Left renal cortex interstitium (tissue), 4 donors: ENCODE results near the gene THEM5. TPM values are rescaled to one million over a fixed set of nuclear protein-coding genes. Genes with fewer than 3 reads are reported as not detected.
"Not testable (repeated sequence)": the region's sequence is repeated elsewhere in the genome, so short reads cannot be mapped to it uniquely, and the experiment has no call there.

ENCODE experiments used
- DNase-seq, 4 donors: peaks; one replicate each; pipeline ENCODE4 v3.0.0-alpha.2; 2013; ENCODE audit warnings: low read depth in 4 of 4, low spot score in 2 of 4, missing footprints in 1 of 4
- polyA plus RNA-seq, 4 donors: library from polyadenylated mRNA; unstranded; fragments of 120-200 nt; gene quantifications; one replicate each; pipeline ENCODE4 v1.2.1, GENCODE V29; 2013; ENCODE audit not compliant: insufficient read length in 4 of 4

The THEM5 gene, protein sequence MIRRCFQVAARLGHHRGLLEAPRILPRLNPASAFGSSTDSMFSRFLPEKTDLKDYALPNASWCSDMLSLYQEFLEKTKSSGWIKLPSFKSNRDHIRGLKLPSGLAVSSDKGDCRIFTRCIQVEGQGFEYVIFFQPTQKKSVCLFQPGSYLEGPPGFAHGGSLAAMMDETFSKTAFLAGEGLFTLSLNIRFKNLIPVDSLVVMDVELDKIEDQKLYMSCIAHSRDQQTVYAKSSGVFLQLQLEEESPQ
- polyA plus RNA-seq: under 1 TPM; 0.41 to 0.82 (median 0.82) TPM

DNA sequence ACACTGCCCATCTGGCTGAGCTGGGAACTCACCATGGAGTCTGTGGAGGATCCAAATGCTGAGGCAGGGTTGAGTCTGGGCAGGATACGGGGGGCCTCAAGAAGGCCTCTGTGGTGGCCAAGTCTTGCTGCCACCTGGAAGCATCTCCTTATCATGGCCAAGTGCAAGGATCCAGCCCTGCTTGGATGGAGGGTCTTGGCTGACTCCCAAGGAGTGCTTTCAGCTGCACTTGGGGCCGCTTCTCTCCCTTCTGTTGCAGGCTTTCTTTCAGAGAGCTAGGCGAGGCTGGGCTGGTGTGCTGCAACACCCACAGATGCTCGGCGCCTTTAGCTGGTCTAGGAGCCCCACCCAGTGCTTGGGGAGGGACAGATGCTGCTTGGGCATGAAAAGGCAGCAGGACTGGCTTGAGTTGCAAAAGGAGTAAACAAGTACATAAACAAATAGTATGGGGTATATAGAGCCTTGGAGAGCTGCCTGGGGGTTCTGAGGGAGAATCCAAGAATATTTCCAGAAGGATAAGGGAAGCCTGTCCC, at the start of gene THEM5:
THEM5 (minus strand) TSS at position 302 of the 533 bp plus-strand sequence; CDS start at position 155, 147 bp downstream.
- no peak for DNase-seq

DNA sequence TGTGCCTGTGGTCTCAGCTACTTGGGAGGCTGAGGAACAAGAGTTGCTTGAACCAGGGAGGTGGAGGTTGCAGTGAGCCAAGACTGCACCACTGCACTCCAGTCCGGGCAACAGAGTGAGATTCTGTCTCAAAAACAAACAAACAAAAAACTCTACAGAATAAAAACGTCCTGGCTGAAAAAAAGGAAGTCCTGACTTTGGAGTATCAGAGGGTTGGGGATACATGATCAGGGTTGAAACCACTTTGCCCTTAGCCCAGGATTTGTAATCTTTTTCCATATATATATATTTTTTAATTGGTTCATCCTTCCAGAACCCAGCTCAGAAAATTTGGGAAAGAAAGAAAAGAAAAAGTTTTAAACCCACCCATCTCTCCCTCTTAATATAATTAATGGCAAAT, 49.3 kb upstream of the THEM5 start:
- DNase-seq: no peak

DNA sequence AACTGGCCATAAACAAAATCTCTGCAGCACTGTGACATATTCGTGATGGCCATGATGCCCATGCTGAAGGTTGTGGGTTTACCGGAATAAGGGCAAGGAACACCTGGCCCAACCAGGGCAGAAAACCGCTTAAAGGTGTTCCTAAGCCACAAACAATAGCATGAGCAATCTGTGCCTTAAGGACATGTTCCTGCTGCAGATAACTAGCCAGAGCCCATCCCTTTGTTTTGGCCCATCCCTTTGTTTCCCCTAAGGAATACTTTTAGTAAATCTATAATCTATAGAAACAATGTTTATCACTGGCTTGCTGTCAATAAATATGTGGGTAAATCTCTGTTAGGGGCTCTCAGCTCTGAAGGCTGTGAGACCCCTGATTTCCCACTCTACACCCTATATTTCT, 47.3 kb upstream of the THEM5 start:
- DNase-seq: not testable (repeated sequence)

DNA sequence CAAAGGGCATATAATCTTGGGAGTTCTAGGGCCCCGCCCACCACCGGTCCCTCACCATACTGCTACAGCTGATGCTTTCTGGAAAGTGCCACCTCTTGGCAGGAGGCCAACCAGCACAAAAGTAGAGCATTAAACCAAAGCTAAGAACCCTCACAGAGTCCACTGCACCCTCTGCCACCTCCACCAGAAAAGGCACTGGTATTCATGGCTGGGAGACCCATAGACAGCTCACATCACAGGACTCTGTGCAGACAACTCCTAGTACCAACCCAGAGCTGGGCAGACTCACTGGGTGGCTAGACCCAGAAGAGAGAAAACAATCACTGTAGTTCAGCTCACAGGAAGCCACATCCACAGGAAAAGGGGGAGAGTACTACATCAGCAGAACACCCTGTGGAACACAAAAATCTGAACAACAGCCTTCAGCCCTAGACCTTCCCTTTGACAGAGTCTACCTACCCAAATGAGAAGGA, 45.0 kb upstream of the THEM5 start:
- no peak for DNase-seq

DNA sequence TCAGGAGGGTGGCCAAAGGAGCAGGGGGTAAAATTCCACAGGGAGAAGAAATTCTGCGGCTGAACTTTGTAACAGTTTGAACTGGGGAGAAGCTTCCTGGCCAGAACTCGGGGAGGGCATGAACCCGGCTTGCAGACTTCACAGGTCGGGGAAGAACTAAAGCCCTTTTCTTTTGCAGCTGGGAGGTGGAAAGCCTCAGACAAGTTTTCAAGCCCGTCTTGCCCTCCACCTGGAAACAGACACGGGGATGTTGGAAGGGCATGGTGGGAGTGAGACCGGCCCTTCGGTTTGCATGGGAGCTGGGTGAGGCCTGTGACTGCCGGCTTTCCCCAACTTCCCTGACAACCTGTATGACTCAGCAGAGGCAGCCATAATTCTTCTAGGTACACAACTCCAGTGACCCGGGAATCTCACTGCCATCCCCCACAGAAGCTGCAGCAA, 44.5 kb upstream of the THEM5 start:
- DNase-seq: no peak

DNA sequence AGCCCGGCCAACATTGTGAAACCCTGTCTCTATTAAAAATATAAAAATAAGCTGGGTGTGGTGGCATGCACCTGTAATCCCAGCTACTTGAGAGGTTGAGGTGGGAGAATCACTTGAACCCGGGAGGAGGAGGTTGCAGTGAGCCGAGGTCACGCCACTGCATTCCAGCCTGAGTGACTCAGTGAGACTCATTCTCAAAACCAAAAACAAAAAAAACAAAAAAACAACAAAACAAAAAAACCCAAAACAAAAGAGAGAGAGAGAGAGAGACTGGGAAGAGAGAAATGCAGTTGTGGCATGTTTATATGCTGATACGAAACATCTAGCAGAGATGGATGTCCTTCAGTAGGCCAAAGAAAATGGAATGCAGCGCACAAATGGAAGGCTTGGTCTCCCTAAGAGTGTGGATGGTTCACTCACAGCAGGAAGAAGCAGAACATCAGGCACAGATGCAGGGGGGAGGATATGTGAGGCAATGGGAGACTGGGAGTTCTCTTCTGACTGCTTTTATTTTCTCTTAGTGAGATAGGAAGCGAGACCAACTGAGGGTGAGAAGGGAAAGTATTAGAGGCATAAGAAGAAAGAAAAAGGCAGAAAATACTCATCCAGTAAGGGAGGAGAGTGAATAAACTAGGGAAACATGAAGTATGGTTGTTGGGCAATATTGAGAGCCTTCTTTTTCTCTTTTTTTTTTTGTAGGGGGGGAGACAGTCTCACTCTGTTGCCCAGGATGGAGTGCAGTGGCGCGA, 39.8 kb upstream of the THEM5 start:
- no peak for DNase-seq

DNA sequence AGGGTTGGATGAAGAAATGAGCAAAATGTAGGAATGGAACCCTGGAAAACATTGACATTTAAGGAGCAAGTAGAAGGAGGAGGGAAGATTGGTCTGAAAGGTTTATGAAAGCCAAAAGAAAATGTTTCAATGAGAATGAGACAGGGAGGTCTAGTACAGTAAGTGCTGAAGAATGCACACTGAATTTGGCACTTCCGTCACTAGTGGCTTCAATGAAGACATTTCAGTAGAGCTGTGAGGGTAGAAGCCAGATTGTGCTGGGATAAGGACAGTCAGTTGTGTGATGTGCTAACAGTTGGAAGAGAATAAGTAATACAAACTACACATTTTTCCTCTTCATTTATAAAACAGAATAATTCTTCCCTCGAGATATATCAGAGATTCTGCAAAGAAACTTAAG, 38.7 kb upstream of the THEM5 start:
- no peak for DNase-seq

DNA sequence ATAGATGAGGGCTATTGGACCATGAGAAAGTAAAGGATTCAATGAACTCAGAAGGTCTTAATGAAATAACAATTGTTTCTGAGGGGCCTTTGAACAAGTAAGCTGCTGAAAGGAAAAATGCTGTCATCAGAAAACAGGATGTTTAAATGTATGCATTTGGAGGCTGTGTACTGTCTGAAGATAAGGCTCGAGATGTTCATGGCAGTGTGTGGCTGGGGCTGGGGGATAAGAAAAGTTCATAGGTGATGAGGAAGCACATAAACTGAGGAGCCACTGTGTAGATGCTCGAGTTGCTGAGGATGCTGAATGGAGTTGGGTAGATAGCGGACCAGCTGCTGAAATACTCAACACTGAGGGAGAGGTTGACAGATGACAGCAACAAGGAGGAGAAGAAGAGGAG, 38.0 kb upstream of the THEM5 start:
- DNase-seq: no peak

DNA sequence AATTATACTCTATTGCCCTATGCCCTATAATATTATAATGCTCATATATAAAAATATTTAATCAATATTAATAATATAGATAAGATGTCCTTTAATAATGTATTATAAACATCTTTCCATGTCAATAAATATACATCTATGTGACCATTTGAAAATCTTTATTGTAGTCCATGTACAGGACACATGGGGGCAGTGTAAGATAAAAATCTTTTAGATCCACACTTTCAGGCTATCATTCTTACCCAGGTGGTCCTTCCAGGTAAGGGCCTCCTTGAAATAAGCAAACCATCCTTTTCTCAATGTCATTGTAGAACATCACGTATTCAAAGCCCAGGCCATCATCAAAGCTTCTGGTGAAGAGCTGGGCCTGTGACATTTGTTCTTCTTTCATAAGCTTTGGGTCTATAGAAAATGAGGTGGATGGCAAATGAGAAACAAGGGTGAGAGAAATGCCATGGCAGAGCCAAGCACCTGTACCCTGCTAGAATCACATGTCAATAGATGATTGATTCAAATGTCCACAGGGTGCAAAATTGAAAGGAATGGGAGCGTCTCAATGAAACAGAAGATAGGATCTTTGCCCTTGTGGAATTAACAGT, 35.6 kb upstream of the THEM5 start:
- no peak for DNase-seq

DNA sequence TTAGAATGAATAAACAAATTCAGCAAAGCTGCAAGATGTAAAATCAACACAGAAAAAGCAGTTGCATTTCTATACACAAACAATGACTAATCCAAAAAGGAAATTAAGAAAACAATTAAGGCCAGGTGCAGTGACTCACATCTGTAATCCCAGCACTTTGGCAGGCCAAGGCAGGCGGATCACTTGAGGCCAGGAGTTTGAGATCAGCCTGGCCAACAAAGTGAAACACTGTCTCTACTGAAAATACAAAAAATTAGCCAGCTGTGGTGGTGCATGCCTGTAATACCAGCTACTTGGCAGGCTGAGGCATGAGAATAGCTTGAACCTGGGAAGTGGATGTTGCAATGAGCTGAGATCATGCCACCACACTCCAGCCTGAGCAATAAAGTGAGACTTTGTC, 33.5 kb upstream of the THEM5 start:
- no peak for DNase-seq

DNA sequence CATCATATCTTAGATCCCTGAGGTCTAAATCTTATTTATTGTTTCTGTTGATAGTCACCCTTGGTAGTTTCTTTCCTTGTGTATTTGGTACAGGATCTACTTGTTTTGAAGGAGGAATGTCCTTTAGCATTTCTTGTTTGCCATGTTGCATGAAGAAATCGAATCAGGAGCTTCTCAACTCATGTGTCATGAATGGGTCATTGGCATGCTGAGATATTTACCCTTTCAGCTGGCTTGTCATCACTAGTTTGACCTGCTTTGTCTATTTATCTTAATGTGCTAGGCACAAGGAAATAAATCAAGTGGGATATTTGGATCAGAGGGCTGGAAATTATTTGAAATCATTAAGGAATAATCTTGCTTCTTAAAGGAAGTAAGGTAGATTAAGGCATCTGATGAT, 32.0 kb upstream of the THEM5 start:
- no peak for DNase-seq

DNA sequence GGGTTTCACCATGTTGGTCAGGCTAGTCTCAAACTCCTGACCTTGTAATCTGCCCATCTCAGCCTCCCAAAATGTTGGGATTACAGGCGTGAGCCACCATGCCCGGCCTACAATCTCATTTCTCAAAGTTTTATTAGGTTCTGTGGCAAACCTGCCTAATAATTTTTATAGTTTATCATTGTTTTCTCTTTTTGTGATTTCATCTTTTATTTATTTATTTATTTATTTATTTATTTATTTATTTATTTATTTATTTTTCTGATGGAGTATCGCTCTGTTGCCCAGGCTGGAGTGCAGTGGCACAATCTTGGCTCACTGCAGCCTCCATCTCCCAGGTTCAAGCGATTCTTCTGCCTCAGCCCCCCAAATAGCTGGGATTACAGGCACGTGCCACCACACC, 31.4 kb upstream of the THEM5 start:
- DNase-seq: not testable (repeated sequence)

DNA sequence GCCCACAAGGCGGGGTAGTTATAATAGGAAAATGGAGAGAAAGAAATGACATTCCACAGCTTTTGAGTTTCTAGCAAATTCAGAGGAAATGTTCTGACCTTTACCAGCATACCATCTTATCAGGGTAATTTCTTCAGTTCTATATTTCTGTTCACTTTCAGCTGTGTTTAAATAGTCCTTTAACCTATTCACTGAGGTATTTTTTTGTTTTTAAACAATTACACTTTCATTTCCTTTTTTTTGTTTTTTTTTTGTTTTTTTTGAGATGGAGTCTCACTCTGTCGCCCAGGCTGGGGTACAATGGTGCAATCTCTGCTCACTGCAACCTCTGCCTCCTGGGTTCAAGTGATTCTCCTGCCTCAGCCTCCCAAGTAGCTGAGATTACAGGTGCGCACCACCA, 30.9 kb upstream of the THEM5 start:
- DNase-seq: not testable (repeated sequence)

DNA sequence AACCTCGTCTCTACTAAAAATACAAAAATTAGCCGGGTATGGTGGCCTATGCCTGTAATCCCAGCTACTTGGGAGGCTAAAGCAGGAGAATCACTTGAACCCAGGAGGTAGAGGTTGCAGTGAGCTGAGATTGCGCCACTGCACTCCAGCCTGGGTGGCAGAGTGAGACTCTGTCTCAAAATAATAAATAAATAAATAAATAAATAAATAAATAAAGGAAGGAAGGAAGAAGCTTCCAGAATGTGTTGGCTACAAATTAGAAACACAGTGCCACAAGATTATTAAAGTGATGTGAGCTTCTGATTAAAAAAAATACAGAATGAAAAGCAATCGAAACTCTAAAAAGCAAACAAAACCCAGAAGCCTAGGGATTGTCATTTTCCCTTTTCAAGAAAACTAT, 30.4 kb upstream of the THEM5 start:
- not testable (repeated sequence) for DNase-seq

DNA sequence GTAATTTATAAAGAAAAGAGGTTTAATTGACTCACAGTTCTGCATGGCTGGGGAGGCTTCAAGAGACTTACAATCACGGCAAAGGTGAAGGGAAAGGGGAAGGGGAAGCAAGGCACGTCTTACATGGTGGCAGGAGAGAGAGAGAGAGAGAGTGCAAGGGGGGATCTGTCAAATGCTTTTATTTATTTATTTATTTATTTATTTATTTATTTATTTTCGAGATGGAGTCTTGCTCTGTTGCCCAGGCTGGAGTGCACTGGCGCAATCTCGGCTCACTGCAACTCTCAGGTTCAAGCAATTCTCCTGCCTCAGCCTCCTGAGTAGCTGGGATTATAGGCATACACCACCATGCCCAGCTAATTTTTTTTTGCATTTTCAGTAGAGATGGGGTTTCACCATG, 29.4 kb upstream of the THEM5 start:
- DNase-seq: not testable (repeated sequence)

DNA sequence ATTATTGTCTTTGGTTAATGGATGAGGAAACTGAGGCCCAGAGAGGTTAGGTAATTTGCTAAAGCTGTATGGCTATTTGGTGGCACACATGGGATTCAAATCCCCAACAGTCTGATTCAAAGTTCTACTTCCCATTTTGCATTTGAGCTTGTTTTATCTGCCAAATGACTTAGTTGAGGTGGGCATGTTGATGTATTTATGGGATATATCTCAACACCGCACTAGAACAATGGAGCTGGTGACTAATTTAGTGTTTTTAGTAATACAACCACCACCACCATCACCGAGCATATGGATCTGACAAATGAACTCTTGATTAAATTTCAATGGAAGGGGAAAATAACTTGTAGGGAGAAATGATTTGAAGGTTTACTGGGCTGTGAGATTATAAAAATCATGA, 29.0 kb upstream of the THEM5 start:
- no peak for DNase-seq

DNA sequence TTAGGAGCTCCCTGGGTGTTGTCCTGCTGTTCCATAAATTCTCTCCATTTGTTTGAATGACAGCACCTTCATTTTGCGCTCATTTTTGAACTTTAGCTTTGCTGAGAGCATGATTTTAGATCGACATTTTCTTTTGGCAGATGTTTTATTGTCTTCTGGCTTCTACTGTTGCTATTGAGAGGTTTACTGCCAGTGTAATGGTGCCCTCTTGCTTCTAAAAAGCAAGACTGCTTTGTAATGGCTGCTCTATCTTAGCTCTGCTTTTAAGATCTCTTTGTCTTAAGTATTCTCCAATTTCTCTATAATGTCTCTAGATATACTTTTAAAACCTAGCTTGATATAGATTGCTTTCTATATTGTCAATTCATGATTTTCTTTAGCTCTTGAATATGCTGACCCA, 28.0 kb upstream of the THEM5 start:
- no peak for DNase-seq

DNA sequence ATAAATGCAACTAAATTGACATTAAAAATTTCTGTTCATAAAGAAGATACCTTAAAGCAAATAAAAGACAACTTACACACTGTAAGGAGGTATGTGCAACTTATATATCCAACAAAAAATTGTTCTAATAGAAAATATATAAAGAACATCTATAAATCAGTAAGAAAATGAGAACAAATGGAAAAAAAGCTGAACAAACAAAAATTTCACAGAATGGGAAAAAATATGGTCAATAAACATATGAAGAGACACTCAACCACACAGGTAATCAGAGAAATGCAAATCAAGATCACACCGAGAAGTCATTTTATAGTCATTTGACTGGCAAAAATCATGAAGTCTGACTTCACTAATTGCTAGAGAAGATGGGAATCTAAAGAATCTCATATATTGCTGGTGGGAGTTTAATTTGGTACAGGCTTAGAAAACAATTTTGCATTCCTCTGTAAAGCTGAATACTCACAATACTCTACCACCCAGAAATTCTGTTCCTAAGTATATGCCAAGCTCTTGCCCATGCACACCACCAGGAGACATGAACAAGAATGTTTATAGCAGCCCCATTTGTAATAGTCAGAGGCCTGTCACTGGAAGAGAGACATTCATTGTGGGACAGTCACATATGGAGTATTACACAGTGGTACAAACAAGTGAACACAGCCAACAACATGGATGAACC, 22.0 kb upstream of the THEM5 start:
- DNase-seq: no peak

DNA sequence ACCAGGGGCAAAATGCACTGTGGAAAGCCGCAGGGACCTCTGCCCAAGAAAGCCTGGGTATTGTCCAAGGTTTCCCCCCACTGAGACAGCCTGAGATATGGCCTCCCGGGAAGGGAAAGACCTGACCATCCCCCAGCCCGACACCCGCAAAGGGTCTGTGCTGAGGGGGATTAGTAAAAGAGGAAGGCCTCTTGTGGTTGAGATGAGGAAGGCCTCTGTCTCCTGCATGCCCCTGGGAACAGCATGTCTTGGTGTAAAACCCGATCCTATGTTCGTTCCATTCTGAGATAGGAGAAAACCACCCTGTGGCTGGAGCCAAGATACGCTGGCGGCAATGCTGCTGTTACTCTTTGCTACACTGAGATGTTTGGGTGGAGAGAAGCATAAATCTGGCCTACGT, 19.3 kb upstream of the THEM5 start:
- DNase-seq: not testable (repeated sequence)

DNA sequence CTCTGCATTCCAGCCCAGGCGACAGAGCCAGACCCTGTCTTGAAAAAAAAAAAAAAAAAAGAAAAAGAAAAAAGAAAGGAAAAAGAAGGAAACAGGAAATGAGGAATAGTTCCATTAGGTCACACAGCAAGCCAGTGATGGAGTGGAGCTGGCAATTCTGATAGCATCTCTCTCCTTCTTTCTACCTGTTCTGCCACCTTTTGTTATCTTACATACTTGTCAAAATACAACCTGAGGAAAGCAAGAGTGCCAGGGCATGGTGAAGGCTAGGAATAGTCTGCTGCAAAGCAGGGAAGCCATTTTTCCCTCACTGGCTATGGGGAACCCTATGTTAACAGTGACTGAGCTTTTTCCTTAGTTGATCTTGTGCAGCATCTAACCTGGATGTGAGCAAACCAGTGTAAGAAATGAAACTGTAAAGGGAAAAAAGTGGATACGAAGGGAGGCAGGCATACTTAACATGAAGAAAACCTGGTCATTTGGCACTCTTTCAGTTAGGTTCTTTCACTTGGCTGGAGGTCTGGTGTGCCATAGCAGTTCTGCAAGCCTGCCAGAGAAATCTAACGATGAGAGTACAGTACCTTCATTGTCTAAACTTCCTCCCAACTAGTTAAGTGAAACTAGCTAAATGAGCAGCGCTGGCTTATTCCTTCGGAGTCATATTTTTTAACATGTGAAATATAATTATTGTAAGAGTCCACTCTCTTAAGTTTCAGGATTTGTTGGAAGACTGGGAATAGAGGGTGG, 17.9 kb upstream of the THEM5 start:
- DNase-seq: no peak
